Neural progenitor cell (in vitro differentiated cells): ENCODE data around the gene TSPEAR. TPM values are rescaled to one million over a fixed set of nuclear protein-coding genes. Genes with fewer than 3 reads are reported as not detected.

Source experiments
- DNase-seq: peaks from one replicate; pipeline ENCODE4 v3.0.0-alpha.2; 2016; ENCODE audit warnings: low spot score
- H2AFZ ChIP-seq: fragments of 200-600 bp; sonication (generic); replicated peaks from 2 replicates; pipeline ENCODE4 v1.6.1; 2016; ENCODE audit warnings: antibody characterized with exemption
- H3F3A ChIP-seq: fragments of 200-600 bp; sonication (generic); 2 replicates; pipeline ENCODE4 v1.6.1; 2016; ENCODE audit warnings: antibody characterized with exemption, low read depth
- H3K27ac ChIP-seq: fragments of 200-600 bp; sonication (generic); 2 replicates; pipeline ENCODE4 v1.5.1; 2016; ENCODE audit warnings: mild to moderate bottlenecking
- H3K27me3 ChIP-seq: fragments of 200-600 bp; sonication (generic); 2 replicates; pipeline ENCODE4 v1.6.1; 2016; ENCODE audit warnings: mild to moderate bottlenecking, moderate library complexity
- H3K36me3 ChIP-seq: fragments of 200-600 bp; sonication (generic); 2 replicates; pipeline ENCODE4 v1.5.1; 2016
- H3K4me1 ChIP-seq: fragments of 200-600 bp; sonication (generic); 2 replicates; pipeline ENCODE4 v1.6.1; 2016; ENCODE audit warnings: mixed run types
- H3K4me2 ChIP-seq: fragments of 200-600 bp; sonication (generic); 2 replicates; pipeline ENCODE4 v1.6.1; 2016
- H3K4me3 ChIP-seq: fragments of 200-600 bp; sonication (generic); 2 replicates; pipeline ENCODE4 v1.5.1; 2016
- H3K79me2 ChIP-seq: fragments of 200-600 bp; sonication (generic); 2 replicates; pipeline ENCODE4 v1.6.1; 2016; ENCODE audit warnings: low read depth
- H3K9ac ChIP-seq: fragments of 200-600 bp; sonication (generic); 2 replicates; pipeline ENCODE4 v1.6.1; 2016
- H3K9me3 ChIP-seq: fragments of 200-600 bp; sonication (generic); 2 replicates; pipeline ENCODE4 v1.5.1; 2016; ENCODE audit warnings: low read depth
- H4K20me1 ChIP-seq: fragments of 200-600 bp; sonication (generic); 2 replicates; pipeline ENCODE4 v1.6.1; 2016; ENCODE audit warnings: low read depth
- H3K27ac Mint-ChIP-seq: 3 replicates; pipeline ENCODE4 v1.8.0; 2021; ENCODE audit warnings: mixed read lengths
- H3K27me3 Mint-ChIP-seq: 2 replicates; pipeline ENCODE4 v1.8.0; 2022; ENCODE audit warnings: low read depth, mild to moderate bottlenecking, inconsistent platforms, moderate library complexity, mixed read lengths; ENCODE audit not compliant: insufficient read depth
- H3K36me3 Mint-ChIP-seq: 3 replicates; pipeline ENCODE4 v1.8.0; 2021; ENCODE audit warnings: mixed read lengths
- H3K4me1 Mint-ChIP-seq: 3 replicates; pipeline ENCODE4 v1.8.0; 2021; ENCODE audit warnings: mixed read lengths
- H3K4me3 Mint-ChIP-seq: 3 replicates; pipeline ENCODE4 v1.8.0; 2021; ENCODE audit warnings: mild to moderate bottlenecking, moderate library complexity, mixed read lengths
- H3K9me3 Mint-ChIP-seq: 3 replicates; pipeline ENCODE4 v1.8.0; 2020; ENCODE audit warnings: mixed read lengths
- CTCF ChIP-seq: fragments of 200-600 bp; sonication (generic); IDR thresholded peaks from 2 replicates; pipeline ENCODE4 v1.5.1; 2017; ENCODE audit warnings: antibody characterized with exemption, mild to moderate bottlenecking
- EZH2 ChIP-seq: fragments of 200-600 bp; sonication (generic); IDR thresholded peaks from 2 replicates; pipeline ENCODE4 v1.6.1; 2017; ENCODE audit warnings: antibody characterized with exemption, mild to moderate bottlenecking, moderate library complexity
- EZH2phosphoT487 ChIP-seq: fragments of 200-600 bp; sonication (generic); IDR thresholded peaks from 2 replicates; pipeline ENCODE4 v1.6.1; 2017; ENCODE audit warnings: antibody characterized with exemption
- total RNA-seq: library from RNA; depleted of rRNA; stranded (reverse); fragments of >200 nt; gene quantifications from 2 replicates; pipeline ENCODE4 v1.2.3, GENCODE V29; 2015; ENCODE audit warnings: low replicate concordance

The TSPEAR gene
- total RNA-seq, 1 donor from 2014 or later = not detected

GRCh38 chr21:44530221-44530902, 181.0 kb downstream of the TSPEAR start:
- no peaks in the 10 kb centered on the region for H3K36me3 Mint-ChIP-seq
- H3K4me1 Mint-ChIP-seq = peaks cover 3% of the 10 kb centered on the region
- no peak for DNase-seq
- peak overlapping the region; percentile 22 for H3K4me3 Mint-ChIP-seq
- H3K27me3 Mint-ChIP-seq = peaks cover 18% of the 10 kb centered on the region
- Histone ChIP-seq H3K4me3 (no peak overlapping the region), H3K9me3 (no peaks in the 10 kb centered on the region), H3K27me3 (no peaks in the 10 kb centered on the region), H3K27ac (no peak overlapping the region), H4K20me1 (no peaks in the 10 kb centered on the region), H3K36me3 (no peaks in the 10 kb centered on the region), H3K9ac (no peak overlapping the region), H2AFZ (no peak overlapping the region), H3K4me2 (no peak overlapping the region), H3F3A (no peaks in the 10 kb centered on the region), H3K79me2 (no peaks in the 10 kb centered on the region), H3K4me1 (no peaks in the 10 kb centered on the region)
- no peak for TF ChIP-seq CTCF
- no peak for TF ChIP-seq EZH2
- TF ChIP-seq EZH2phosphoT487 = no peak
- H3K27ac Mint-ChIP-seq = no peak overlapping the region
- no peaks in the 10 kb centered on the region for H3K9me3 Mint-ChIP-seq

GRCh38 chr21:44529503-44530125, 181.8 kb downstream of the TSPEAR start:
- no peaks in the 10 kb centered on the region for H4K20me1 ChIP-seq
- H3K4me1 Mint-ChIP-seq = peaks cover 3% of the 10 kb centered on the region
- DNase-seq = no peak

GRCh38 chr21:44529011-44529421, 182.4 kb downstream of the TSPEAR start:
- H3K4me3 Mint-ChIP-seq = no peak overlapping the region
- H3K79me2 ChIP-seq = no peaks in the 10 kb centered on the region
- no peak for DNase-seq
- no peaks in the 10 kb centered on the region for H3K9me3 Mint-ChIP-seq
- no peaks in the 10 kb centered on the region for H3K4me1 ChIP-seq
- no peak overlapping the region for H3K4me2 ChIP-seq
- H3K36me3 Mint-ChIP-seq = no peaks in the 10 kb centered on the region
- H3K27ac Mint-ChIP-seq = no peak overlapping the region
- no peak overlapping the region for H2AFZ ChIP-seq
- H3K4me1 Mint-ChIP-seq = peaks cover 3% of the 10 kb centered on the region
- H3K27me3 Mint-ChIP-seq = peaks cover 13% of the 10 kb centered on the region
- H4K20me1 ChIP-seq = no peaks in the 10 kb centered on the region
- H3K9ac ChIP-seq = no peak overlapping the region
- no peaks in the 10 kb centered on the region for H3F3A ChIP-seq
- H3K27me3 ChIP-seq = no peaks in the 10 kb centered on the region
- no peak for TF ChIP-seq EZH2phosphoT487
- no peak for TF ChIP-seq CTCF
- no peak for TF ChIP-seq EZH2
- H3K4me3 ChIP-seq = no peak overlapping the region
- no peaks in the 10 kb centered on the region for H3K36me3 ChIP-seq
- H3K27ac ChIP-seq = no peak overlapping the region
- no peaks in the 10 kb centered on the region for H3K9me3 ChIP-seq

More at GRCh38 chr21:44529503-44530125, 181.8 kb downstream of the TSPEAR start:
- Mint-ChIP-seq H3K27me3 (peaks cover 13% of the 10 kb centered on the region), H3K36me3 (no peaks in the 10 kb centered on the region), H3K9me3 (no peaks in the 10 kb centered on the region), H3K27ac (no peak overlapping the region), H3K4me3 (no peak overlapping the region)
- no peaks in the 10 kb centered on the region for H3K4me1 ChIP-seq
- no peak overlapping the region for H3K4me2 ChIP-seq
- H3K27ac ChIP-seq = no peak overlapping the region
- H2AFZ ChIP-seq = no peak overlapping the region
- no peak overlapping the region for H3K9ac ChIP-seq
- no peaks in the 10 kb centered on the region for H3K36me3 ChIP-seq
- H3K4me3 ChIP-seq = no peak overlapping the region
- TF ChIP-seq EZH2phosphoT487 (no peak), CTCF (no peak), EZH2 (no peak)
- H3K9me3 ChIP-seq = no peaks in the 10 kb centered on the region
- H3K27me3 ChIP-seq = no peaks in the 10 kb centered on the region
- H3F3A ChIP-seq = no peaks in the 10 kb centered on the region
- H3K79me2 ChIP-seq = no peaks in the 10 kb centered on the region
